Effector memory CD4-positive, alpha-beta T cell (primary cell): ENCODE measurements around the gene RSBN1.

Source experiments
- DNase-seq, 3 donors: peaks; one replicate each; pipeline ENCODE4 v3.0.0-alpha.2; 2020
- H3K27ac ChIP-seq: 2 replicates; pipeline ENCODE4 v1.7.0; 2013; ENCODE audit warnings: mild to moderate bottlenecking, low read length, moderate library complexity; ENCODE audit not compliant: insufficient read depth, poor library complexity, severe bottlenecking
- H3K27me3 ChIP-seq: replicated peaks from 2 replicates; pipeline ENCODE4 v1.7.0; 2013; ENCODE audit warnings: mild to moderate bottlenecking, low read length; ENCODE audit not compliant: insufficient read depth, control insufficient read depth, poor library complexity, severe bottlenecking
- H3K36me3 ChIP-seq: 2 replicates; pipeline ENCODE4 v1.7.0; 2013; ENCODE audit warnings: mild to moderate bottlenecking, low read length, moderate library complexity; ENCODE audit not compliant: control insufficient read depth, insufficient read depth
- H3K4me1 ChIP-seq: 2 replicates; pipeline ENCODE4 v1.7.0; 2013; ENCODE audit warnings: low read length, mild to moderate bottlenecking; ENCODE audit not compliant: control insufficient read depth, insufficient read depth, poor library complexity, severe bottlenecking
- H3K4me3 ChIP-seq: 2 replicates; pipeline ENCODE4 v1.7.0; 2013; ENCODE audit warnings: low read length, low read depth, mild to moderate bottlenecking; ENCODE audit not compliant: insufficient read depth, poor library complexity, severe bottlenecking
- H3K9me3 ChIP-seq: 2 replicates; pipeline ENCODE4 v1.7.0; 2013; ENCODE audit warnings: mild to moderate bottlenecking, low read length, moderate library complexity; ENCODE audit not compliant: control insufficient read depth

Gene RSBN1

DNA sequence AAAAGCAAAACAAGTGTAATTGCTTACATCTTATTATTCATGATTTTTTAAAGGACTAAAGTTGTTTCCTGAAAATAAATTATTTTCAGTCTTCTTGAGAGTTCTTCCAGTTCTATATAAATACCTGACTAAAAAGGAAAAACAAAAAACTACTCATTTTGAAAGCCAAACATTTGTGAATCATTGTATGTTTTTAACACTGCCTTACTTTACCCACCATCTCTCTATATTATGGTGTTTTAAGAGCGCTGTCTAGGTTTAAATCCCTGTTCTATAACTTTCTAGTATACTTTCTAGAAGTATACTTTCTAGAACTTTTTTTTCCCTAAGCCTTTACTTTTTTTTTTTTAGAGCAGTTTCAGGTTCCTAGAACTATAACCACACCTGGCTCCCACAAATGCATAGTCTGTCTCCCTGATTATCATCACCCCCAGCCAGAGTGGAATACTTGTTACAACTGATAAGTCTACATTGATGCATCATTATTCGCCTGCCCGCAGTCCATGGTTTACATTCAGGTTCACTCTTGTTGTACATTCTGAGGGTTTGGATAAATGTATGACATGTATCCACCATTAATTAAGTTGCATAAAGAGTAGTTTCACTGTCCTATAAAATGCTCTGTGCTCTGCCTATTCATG is 9.8 kb downstream of the RSBN1 start:
- Histone ChIP-seq H3K36me3 (peaks cover 4% of the 10 kb centered on the region), H3K27ac (no peak overlapping the region), H3K4me1 (peaks cover 9% of the 10 kb centered on the region), H3K9me3 (no peaks in the 10 kb centered on the region), H3K4me3 (no peak overlapping the region), H3K27me3 (no peaks in the 10 kb centered on the region)
- no peak for DNase-seq

DNA sequence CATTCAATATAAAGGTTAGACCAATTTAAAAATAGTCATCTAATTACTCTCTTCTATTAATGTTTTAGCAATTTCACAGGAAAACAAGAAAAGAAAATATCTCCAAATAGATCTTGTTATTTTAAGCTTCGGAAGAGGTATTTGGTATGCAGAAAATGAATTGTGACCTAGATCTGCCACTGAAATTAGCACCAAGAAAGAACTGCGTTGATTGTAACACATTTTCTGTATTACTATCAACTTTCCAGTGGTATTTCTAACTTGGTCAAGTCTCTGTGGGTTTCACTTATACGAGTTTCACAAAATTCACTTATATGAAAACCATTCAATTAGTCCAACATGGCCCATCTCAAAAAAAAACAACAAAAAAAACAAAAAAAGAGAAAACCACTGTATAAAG is 11.8 kb downstream of the RSBN1 start:
- H3K4me1 ChIP-seq: peaks cover 9% of the 10 kb centered on the region
- no peak for DNase-seq
- H3K27me3 ChIP-seq: no peaks in the 10 kb centered on the region
- no peaks in the 10 kb centered on the region for H3K9me3 ChIP-seq
- no peak overlapping the region for H3K4me3 ChIP-seq
- H3K27ac ChIP-seq: no peak overlapping the region
- peaks cover 18% of the 10 kb centered on the region for H3K36me3 ChIP-seq

GRCh38 chr1:113797472-113797871 is 14.8 kb downstream of the RSBN1 start:
- Histone ChIP-seq H3K9me3 (no peaks in the 10 kb centered on the region), H3K4me3 (no peak overlapping the region), H3K4me1 (peaks cover 7% of the 10 kb centered on the region), H3K27ac (no peak overlapping the region), H3K36me3 (peaks cover 24% of the 10 kb centered on the region), H3K27me3 (no peaks in the 10 kb centered on the region)
- DNase-seq: no peak

GRCh38 chr1:113793878-113794834 is 18.1 kb downstream of the RSBN1 start:
- H3K4me1 ChIP-seq: peaks cover 15% of the 10 kb centered on the region
- peaks cover 24% of the 10 kb centered on the region for H3K36me3 ChIP-seq
- no peaks in the 10 kb centered on the region for H3K27me3 ChIP-seq
- no peak for DNase-seq
- H3K9me3 ChIP-seq: no peaks in the 10 kb centered on the region
- H3K27ac ChIP-seq: no peak overlapping the region
- H3K4me3 ChIP-seq: no peak overlapping the region

- no peak for DNase-seq
- Histone ChIP-seq H3K27ac (no peak overlapping the region), H3K9me3 (no peaks in the 10 kb centered on the region), H3K4me3 (no peak overlapping the region), H3K27me3 (no peaks in the 10 kb centered on the region), H3K4me1 (peaks cover 15% of the 10 kb centered on the region), H3K36me3 (peaks cover 24% of the 10 kb centered on the region)
Measured at GRCh38 chr1:113792986-113793385, 19.3 kb downstream of the RSBN1 start.

GRCh38 chr1:113792471-113792870 is 19.8 kb downstream of the RSBN1 start:
- Histone ChIP-seq H3K27ac (peak overlapping the region; percentile 31), H3K4me1 (peaks cover 15% of the 10 kb centered on the region), H3K4me3 (no peak overlapping the region), H3K9me3 (no peaks in the 10 kb centered on the region), H3K36me3 (peaks cover 20% of the 10 kb centered on the region), H3K27me3 (no peaks in the 10 kb centered on the region)
- DNase-seq: no peak

DNA sequence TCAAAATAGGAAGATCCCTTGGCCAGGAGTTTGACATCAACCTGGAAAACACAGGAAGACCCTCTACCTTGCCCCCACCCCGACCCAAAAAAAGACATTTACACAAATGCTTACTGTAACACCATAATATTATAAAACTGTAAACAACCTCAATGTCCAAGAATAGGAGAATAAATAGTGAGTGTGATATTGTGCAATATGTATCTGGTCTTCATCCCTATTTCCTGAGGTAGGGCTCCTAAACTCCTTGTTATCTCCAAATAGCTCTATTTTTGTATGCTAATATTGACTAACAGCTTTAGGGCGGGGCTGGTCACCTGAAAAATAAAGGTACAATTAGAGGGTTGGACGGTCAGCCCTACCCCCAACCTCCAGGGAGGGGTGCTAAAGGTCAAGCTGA is 23.5 kb downstream of the RSBN1 start:
- Histone ChIP-seq H3K9me3 (no peaks in the 10 kb centered on the region), H3K27ac (no peak overlapping the region), H3K4me1 (peaks cover 35% of the 10 kb centered on the region), H3K36me3 (no peaks in the 10 kb centered on the region), H3K27me3 (no peaks in the 10 kb centered on the region), H3K4me3 (no peak overlapping the region)
- no peak for DNase-seq

DNA sequence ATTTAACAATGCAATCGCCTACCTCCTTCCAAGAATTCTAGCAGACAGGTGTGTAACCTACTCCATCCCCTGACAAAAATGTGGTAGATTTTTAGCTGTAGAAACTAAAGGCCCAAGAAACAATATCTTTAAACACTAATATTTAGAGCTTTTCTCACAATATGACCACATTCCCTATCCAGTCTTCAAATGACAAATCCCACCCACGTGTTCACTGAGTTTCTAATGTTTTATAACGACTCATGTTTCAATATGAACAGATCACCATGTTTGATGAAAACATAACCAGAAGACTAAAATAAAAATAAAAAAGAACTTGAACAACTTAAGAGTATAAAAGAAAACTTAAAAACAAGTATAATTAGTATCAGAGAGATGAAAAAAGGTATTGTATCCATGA is 24.6 kb downstream of the RSBN1 start:
- peaks cover 45% of the 10 kb centered on the region for H3K4me1 ChIP-seq
- DNase-seq: no peak

GRCh38 chr1:113786069-113786468 is 26.2 kb downstream of the RSBN1 start:
- no peak for DNase-seq
- Histone ChIP-seq H3K4me1 (peaks cover 47% of the 10 kb centered on the region), H3K4me3 (no peak overlapping the region), H3K27ac (peak overlapping the region; percentile 3), H3K27me3 (no peaks in the 10 kb centered on the region), H3K9me3 (no peaks in the 10 kb centered on the region), H3K36me3 (no peaks in the 10 kb centered on the region)

More for the DNA sequence above, 24.6 kb downstream of the RSBN1 start:
- H3K4me3 ChIP-seq: no peak overlapping the region
- no peak overlapping the region for H3K27ac ChIP-seq
- H3K27me3 ChIP-seq: no peaks in the 10 kb centered on the region
- H3K9me3 ChIP-seq: no peaks in the 10 kb centered on the region
- no peaks in the 10 kb centered on the region for H3K36me3 ChIP-seq
